GM12801 (cell line): ENCODE data around the gene CRTAC1.

Source experiments
- CTCF ChIP-seq: IDR thresholded peaks from one replicate; pipeline ENCODE4 v1.5.1; 2011; ENCODE audit warnings: control low read depth; ENCODE audit not compliant: insufficient read length; ENCODE audit errors: extremely low read depth

CRTAC1 gene

GRCh38 chr10:97843281-97843671, 187.1 kb downstream of the CRTAC1 start:
- no peak for TF ChIP-seq CTCF

- TF ChIP-seq CTCF, result no peak
Observed at GRCh38 chr10:97842656-97843280, 187.7 kb downstream of the CRTAC1 start.

GRCh38 chr10:97838091-97838490, 192.3 kb downstream of the CRTAC1 start:
- TF ChIP-seq CTCF, result no peak

GRCh38 chr10:97836446-97836845, 194.0 kb downstream of the CRTAC1 start:
- TF ChIP-seq CTCF, result no peak

GRCh38 chr10:97831259-97831658, 199.2 kb downstream of the CRTAC1 start:
- no peak for TF ChIP-seq CTCF

- TF ChIP-seq CTCF, result no peak
Observed at GRCh38 chr10:97830064-97830463, 200.4 kb downstream of the CRTAC1 start.

- TF ChIP-seq CTCF, result no peak
Observed at GRCh38 chr10:97828721-97829120, 201.7 kb downstream of the CRTAC1 start.
